A549 (cell line): ENCODE results near the gene SLC20A1. TPM values are rescaled to one million over a fixed set of nuclear protein-coding genes. Genes with fewer than 3 reads are reported as not detected.

Experiments used
- ATAC-seq, 2 experiments: fragments of 200-7000 bp in 1 of 2; fragments of >200 bp in 1 of 2; cut with Nextera tagmentation in 1 of 2; cut with Tn5 transposase in 1 of 2; 3 replicates each; pipeline versions ENCODE4 v1.8.0 to v1.9.1; 2018 to 2020; ENCODE audit warnings: mild to moderate bottlenecking in 1 of 2, moderate library complexity in 1 of 2
- CTCF ChIA-PET: fragments of 300-600 bp; sonication (Branson Sonifier 250); formaldehyde crosslinking; extraction: SDS; loops from one replicate; lab custom pipeline; 2021; ENCODE audit warnings: antibody characterized with exemption, inconsistent platforms; lab: Yijun Ruan, JAX
- POLR2A ChIA-PET: fragments of 350-600 bp; formaldehyde crosslinking; extraction: SDS; loops from one replicate; lab custom pipeline; 2021; ENCODE audit warnings: antibody characterized with exemption, inconsistent platforms; lab: Yijun Ruan, JAX
- DNase-seq, 2 experiments: peaks; one replicate each; pipeline versions ENCODE4 v3.0.0 to v3.0.0-alpha.2; 2011 to 2016; ENCODE audit warnings: low read depth in 1 of 2, low spot score in 1 of 2
- FAIRE-seq: peaks from 2 replicates; lab custom pipeline; 2011; peaks lifted over from hg19 to GRCh38; lab: Jason Lieb, UNC
- H3K27ac ChIP-seq, 2 experiments: fragments of >200 bp; sonication (Bioruptor Twin); formaldehyde crosslinking; 3 replicates each; pipeline ENCODE4 v1.5.1; 2016 to 2017
- H3K4me1 ChIP-seq: fragments of >200 bp; sonication (Bioruptor Twin); formaldehyde crosslinking; 3 replicates; pipeline ENCODE4 v1.6.1; 2016
- H3K4me2 ChIP-seq: fragments of >200 bp; sonication (Bioruptor Twin); formaldehyde crosslinking; 3 replicates; pipeline ENCODE4 v1.6.1; 2016
- H3K4me3 ChIP-seq: fragments of >200 bp; sonication (Bioruptor Twin); formaldehyde crosslinking; 3 replicates; pipeline ENCODE4 v1.5.1; 2016
- H3K9me3 ChIP-seq: fragments of >200 bp; sonication (Bioruptor Twin); formaldehyde crosslinking; 3 replicates; pipeline ENCODE4 v1.6.1; 2016
- BHLHE40 ChIP-seq: IDR thresholded peaks from 2 replicates; pipeline ENCODE4 v1.6.1; 2012; ENCODE audit warnings: low read depth, low read length, inconsistent platforms
- ESRRA ChIP-seq: fragments of 150-350 bp; IDR thresholded peaks from 2 replicates; pipeline ENCODE4 v1.6.1; 2014; ENCODE audit warnings: mild to moderate bottlenecking, low read length, borderline replicate concordance
- FOSL2 ChIP-seq, 2 experiments: fragments of 450-650 bp in 1 of 2; fragments of >200 bp in 1 of 2; sonication (Bioruptor Twin) in 1 of 2; formaldehyde crosslinking; IDR thresholded peaks; 2 replicates each; pipeline versions ENCODE4 v1.5.0 to v1.6.1; 2016 to 2020; ENCODE audit warnings: mild to moderate bottlenecking in 1 of 2, moderate library complexity in 1 of 2
- HOXA7 ChIP-seq: fragments of 250-450 bp; sonication (Bioruptor Pico); IDR thresholded peaks from 2 replicates; pipeline ENCODE4 v1.5.0; 2020; ENCODE audit warnings: mild to moderate bottlenecking, moderate library complexity
- HOXB13 ChIP-seq: fragments of 250-450 bp; sonication (Bioruptor Pico); IDR thresholded peaks from 2 replicates; pipeline ENCODE4 v1.5.0; 2020; ENCODE audit warnings: low read depth, mild to moderate bottlenecking, moderate library complexity
- MAFK ChIP-seq: fragments of 450-650 bp; IDR thresholded peaks from 2 replicates; pipeline ENCODE4 v1.6.1; 2014; ENCODE audit not compliant: partially characterized antibody
- MAX ChIP-seq: IDR thresholded peaks from 2 replicates; pipeline ENCODE4 v1.6.1; 2012
- NPAS2 ChIP-seq: fragments of 250-450 bp; sonication (Bioruptor Pico); IDR thresholded peaks from 2 replicates; pipeline ENCODE4 v1.8.0; 2022; ENCODE audit warnings: mild to moderate bottlenecking, moderate library complexity, borderline replicate concordance
- PBX3 ChIP-seq: IDR thresholded peaks from 2 replicates; pipeline ENCODE4 v1.6.1; 2012
- PHF8 ChIP-seq: fragments of 200-600 bp; sonication (generic); IDR thresholded peaks from 2 replicates; pipeline ENCODE4 v1.6.1; 2016; ENCODE audit warnings: low read depth, mild to moderate bottlenecking, antibody characterized with exemption, moderate library complexity, borderline replicate concordance
- POLR2AphosphoS2 ChIP-seq: conservative IDR thresholded peaks from 2 replicates; pipeline ENCODE4 v1.6.1; 2012; ENCODE audit warnings: low read length, improper control_type of control experiment, inconsistent platforms
- RARB ChIP-seq: fragments of 250-450 bp; sonication (Bioruptor Pico); IDR thresholded peaks from 2 replicates; pipeline ENCODE4 v1.8.0; 2021; ENCODE audit warnings: mild to moderate bottlenecking, moderate library complexity
- RCOR1 ChIP-seq: fragments of 150-350 bp; IDR thresholded peaks from 2 replicates; pipeline ENCODE4 v1.6.1; 2014; ENCODE audit warnings: antibody characterized with exemption, low read length, low read depth
- WGBS: methylation state at CpG from one replicate; pipeline ENCODE4 v1.1.6; 2017; ENCODE audit errors: missing lambda C conversion rate; 5-methylcytosine and 5-hydroxymethylcytosine counted together
- polyA plus RNA-seq, 4 experiments: library from polyadenylated mRNA; depleted of rRNA in 3 of 4; stranded (reverse); fragments of >200 nt; fragmentation: RNase III in 1 of 4; extraction: RNeasy Plus Mini Kit Qiagen cat#74134 plus additional on column Dnase treatment in 1 of 4; gene quantifications; 2 replicates in 3 of 4; 3 replicates in 1 of 4; pipeline ENCODE4 v1.2.3, GENCODE V29; 2011 to 2017
- TF ChIP-seq, protein P1 (sequence below): fragments of 250-450 bp; sonication (Bioruptor Pico); IDR thresholded peaks from 2 replicates; pipeline ENCODE4 v1.5.0; 2021; ENCODE audit warnings: mild to moderate bottlenecking, moderate library complexity, borderline replicate concordance
- TF ChIP-seq, protein P2 (sequence below): fragments of 250-450 bp; sonication (Bioruptor Pico); IDR thresholded peaks from 2 replicates; pipeline ENCODE4 v1.5.0; 2020; ENCODE audit warnings: low read depth, mild to moderate bottlenecking, moderate library complexity
- TF ChIP-seq, protein P3 (sequence below): fragments of 150-350 bp; IDR thresholded peaks from 2 replicates; pipeline ENCODE4 v1.6.1; 2014; ENCODE audit warnings: low read depth, mild to moderate bottlenecking, low read length
- TF ChIP-seq, protein P4 (sequence below): fragments of 450-650 bp; IDR thresholded peaks from 2 replicates; pipeline ENCODE4 v1.6.1; 2014; ENCODE audit warnings: antibody characterized with exemption

SLC20A1 gene
- polyA plus RNA-seq, 2 of the 4 experiments (the other 2 are of a cell fraction) = 83.6 to 86.8 TPM

GRCh38 chr2:112642966-112643365 is 2.8 kb upstream of the SLC20A1 start:
- no peak for DNase-seq
- POLR2A ChIA-PET = interaction anchor here (5.5 kb wide), 1 partner anchor 15 kb away, joined by 68 read pairs; no protein-coding TSS in a partner anchor
- Histone ChIP-seq H3K4me1 (peaks cover 28% of the 10 kb centered on the region), H3K4me3 (no peak overlapping the region), H3K27ac (peak overlapping the region; percentile 98 to 99; a peak in 5 of 6 replicates), H3K9me3 (no peaks in the 10 kb centered on the region), H3K4me2 (no peak overlapping the region)
- CTCF ChIA-PET = interaction anchor here (0.8 to 10.3 kb wide), 4 partner anchors 13 to 84 kb away, joined by 3 to 202 read pairs (median 12); no protein-coding TSS in a partner anchor
- no peak for TF ChIP-seq PHF8
- TF ChIP-seq HOXA7 (CRISPR knock-in tag) = no peak
- TF ChIP-seq RARB (CRISPR knock-in tag) = no peak
- no peak for TF ChIP-seq MAX
- TF ChIP-seq, protein P1, sequence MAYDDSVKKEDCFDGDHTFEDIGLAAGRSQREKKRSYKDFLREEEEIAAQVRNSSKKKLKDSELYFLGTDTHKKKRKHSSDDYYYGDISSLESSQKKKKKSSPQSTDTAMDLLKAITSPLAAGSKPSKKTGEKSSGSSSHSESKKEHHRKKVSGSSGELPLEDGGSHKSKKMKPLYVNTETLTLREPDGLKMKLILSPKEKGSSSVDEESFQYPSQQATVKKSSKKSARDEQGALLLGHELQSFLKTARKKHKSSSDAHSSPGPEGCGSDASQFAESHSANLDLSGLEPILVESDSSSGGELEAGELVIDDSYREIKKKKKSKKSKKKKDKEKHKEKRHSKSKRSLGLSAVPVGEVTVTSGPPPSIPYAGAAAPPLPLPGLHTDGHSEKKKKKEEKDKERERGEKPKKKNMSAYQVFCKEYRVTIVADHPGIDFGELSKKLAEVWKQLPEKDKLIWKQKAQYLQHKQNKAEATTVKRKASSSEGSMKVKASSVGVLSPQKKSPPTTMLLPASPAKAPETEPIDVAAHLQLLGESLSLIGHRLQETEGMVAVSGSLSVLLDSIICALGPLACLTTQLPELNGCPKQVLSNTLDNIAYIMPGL (CRISPR knock-in tag) = no peak
- TF ChIP-seq POLR2AphosphoS2 = no peak
- no peak for TF ChIP-seq PBX3
- no peak for TF ChIP-seq NPAS2 (CRISPR knock-in tag)
- no peak for TF ChIP-seq FOSL2 (IDR thresholded peaks at IDR 0.05)
- no peak for TF ChIP-seq FOSL2 (CRISPR knock-in tag; IDR thresholded peaks at IDR 0.05)
- no peak for TF ChIP-seq MAFK
- TF ChIP-seq, protein P2, sequence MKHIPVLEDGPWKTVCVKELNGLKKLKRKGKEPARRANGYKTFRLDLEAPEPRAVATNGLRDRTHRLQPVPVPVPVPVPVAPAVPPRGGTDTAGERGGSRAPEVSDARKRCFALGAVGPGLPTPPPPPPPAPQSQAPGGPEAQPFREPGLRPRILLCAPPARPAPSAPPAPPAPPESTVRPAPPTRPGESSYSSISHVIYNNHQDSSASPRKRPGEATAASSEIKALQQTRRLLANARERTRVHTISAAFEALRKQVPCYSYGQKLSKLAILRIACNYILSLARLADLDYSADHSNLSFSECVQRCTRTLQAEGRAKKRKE (CRISPR knock-in tag) = no peak
- no peak for TF ChIP-seq RCOR1
- no peak for TF ChIP-seq BHLHE40
- no peak for FAIRE-seq
- WGBS = 97% methylated on average over 7 of the region's 7 CpGs
- no peak for ATAC-seq

DNA sequence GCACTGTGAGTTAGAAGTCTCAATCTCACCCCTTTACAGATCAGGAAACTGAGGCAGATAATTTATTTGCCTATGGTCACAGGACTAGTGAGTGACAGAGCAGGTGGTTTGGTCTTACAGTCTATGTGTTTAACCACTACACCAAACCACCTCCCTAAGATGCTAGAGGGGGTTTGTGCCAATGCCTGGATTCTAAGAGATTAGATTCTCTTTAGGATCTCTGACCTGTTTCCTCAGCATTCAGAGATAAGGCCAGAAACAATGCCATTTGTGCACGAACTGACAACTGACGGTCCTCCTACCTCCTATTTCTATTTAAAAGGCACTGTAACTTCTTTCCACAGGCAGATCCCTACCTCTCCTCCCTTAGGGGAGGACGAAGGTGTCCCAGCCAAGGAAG is 2.3 kb upstream of the SLC20A1 start:
- ChIA-PET POLR2A (interaction anchor here (3.3 to 5.5 kb wide), 2 partner anchors 12 to 16 kb away, joined by 18 to 68 read pairs; no protein-coding TSS in a partner anchor), CTCF (interaction anchor here (0.9 to 10.3 kb wide), 4 partner anchors 14 to 83 kb away, joined by 3 to 202 read pairs (median 26); no protein-coding TSS in a partner anchor)
- no peaks in the 10 kb centered on the region for H3K9me3 ChIP-seq
- peaks cover 34% of the 10 kb centered on the region for H3K4me1 ChIP-seq
- peak overlapping the region; percentile 94 for H3K4me2 ChIP-seq
- DNase-seq (no peak), FAIRE-seq (no peak), ATAC-seq (no peak)
- no peak overlapping the region for H3K4me3 ChIP-seq
- 98% methylated on average over 3 of the region's 3 CpGs for WGBS
- peak overlapping the region; percentile 98 to 99; a peak in 5 of 6 replicates for H3K27ac ChIP-seq
- TF ChIP-seq, protein P3, sequence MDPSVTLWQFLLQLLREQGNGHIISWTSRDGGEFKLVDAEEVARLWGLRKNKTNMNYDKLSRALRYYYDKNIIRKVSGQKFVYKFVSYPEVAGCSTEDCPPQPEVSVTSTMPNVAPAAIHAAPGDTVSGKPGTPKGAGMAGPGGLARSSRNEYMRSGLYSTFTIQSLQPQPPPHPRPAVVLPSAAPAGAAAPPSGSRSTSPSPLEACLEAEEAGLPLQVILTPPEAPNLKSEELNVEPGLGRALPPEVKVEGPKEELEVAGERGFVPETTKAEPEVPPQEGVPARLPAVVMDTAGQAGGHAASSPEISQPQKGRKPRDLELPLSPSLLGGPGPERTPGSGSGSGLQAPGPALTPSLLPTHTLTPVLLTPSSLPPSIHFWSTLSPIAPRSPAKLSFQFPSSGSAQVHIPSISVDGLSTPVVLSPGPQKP = no peak
- TF ChIP-seq, protein P4, sequence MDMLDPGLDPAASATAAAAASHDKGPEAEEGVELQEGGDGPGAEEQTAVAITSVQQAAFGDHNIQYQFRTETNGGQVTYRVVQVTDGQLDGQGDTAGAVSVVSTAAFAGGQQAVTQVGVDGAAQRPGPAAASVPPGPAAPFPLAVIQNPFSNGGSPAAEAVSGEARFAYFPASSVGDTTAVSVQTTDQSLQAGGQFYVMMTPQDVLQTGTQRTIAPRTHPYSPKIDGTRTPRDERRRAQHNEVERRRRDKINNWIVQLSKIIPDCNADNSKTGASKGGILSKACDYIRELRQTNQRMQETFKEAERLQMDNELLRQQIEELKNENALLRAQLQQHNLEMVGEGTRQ = no peak
- TF ChIP-seq MAX (no peak), ESRRA (no peak), HOXB13 (CRISPR knock-in tag) (no peak)
